Thymus (tissue), 11 donors: ENCODE results near the gene TCF7. TPM values are rescaled to one million over a fixed set of nuclear protein-coding genes. Genes with fewer than 3 reads are reported as not detected.
A peak's percentile ranks its signal among the peaks of the same experiment; 100 is the strongest.

ENCODE experiments used
- DNase-seq, 9 donors: peaks; one replicate each; pipeline ENCODE4 v3.0.0-alpha.2; 2013; ENCODE audit warnings: low spot score in 9 of 9, low read depth in 6 of 9, missing footprints in 1 of 9
- H3K27ac ChIP-seq, 2 donors: one replicate each; pipeline ENCODE4 v1.5.1; 2013; ENCODE audit warnings: control low read depth in 1 of 2, low read depth in 1 of 2, low read length in 1 of 2, mild to moderate bottlenecking in 1 of 2, moderate library complexity in 1 of 2
- H3K27me3 ChIP-seq, 2 donors: one replicate each; pipeline ENCODE4 v1.5.1; 2013; ENCODE audit warnings: low read length in 1 of 2; ENCODE audit not compliant: control insufficient read depth in 2 of 2, insufficient read depth in 1 of 2
- H3K36me3 ChIP-seq, 2 donors: one replicate each; pipeline ENCODE4 v1.5.1; 2013; ENCODE audit warnings: low read length in 1 of 2, mild to moderate bottlenecking in 1 of 2, moderate library complexity in 1 of 2; ENCODE audit not compliant: control insufficient read depth in 2 of 2, insufficient read depth in 2 of 2
- H3K4me1 ChIP-seq, 2 donors: one replicate each; pipeline ENCODE4 v1.5.1; 2013; ENCODE audit warnings: low read length in 2 of 2; ENCODE audit not compliant: control insufficient read depth in 2 of 2, insufficient read depth in 2 of 2
- H3K4me3 ChIP-seq, 2 donors: one replicate each; pipeline ENCODE4 v1.5.1; 2013; ENCODE audit warnings: low read length in 2 of 2, control low read depth in 1 of 2, mild to moderate bottlenecking in 1 of 2
- H3K9me3 ChIP-seq, 2 donors: one replicate each; pipeline ENCODE4 v1.5.1; 2013; ENCODE audit warnings: low read length in 1 of 2, mild to moderate bottlenecking in 1 of 2; ENCODE audit not compliant: control insufficient read depth in 2 of 2, insufficient read depth in 1 of 2
- WGBS: extraction: QIAGEN DNeasy Blood & Tissue Kit; methylation state at CpG from one replicate; pipeline ENCODE4 v1.1.7; 2013; 5-methylcytosine and 5-hydroxymethylcytosine counted together
- polyA plus RNA-seq: library from polyadenylated mRNA; stranded (reverse); fragments of 200-250 nt; gene quantifications from one replicate; pipeline ENCODE4 v1.2.3, GENCODE V29; 2013
- total RNA-seq: library from RNA; stranded (reverse); fragments of 120-200 nt; gene quantifications from one replicate; pipeline ENCODE4 v1.2.4, GENCODE V29; 2013
- donor health status: healthy.

The TCF7 gene
- total and polyA plus RNA-seq, 2 donors: 247 to 265 TPM

- Histone ChIP-seq H3K4me3 (no peak overlapping the region), H3K36me3 (peaks cover 0 to 15% of the 10 kb centered on the region in 2 donors), H3K9me3 (peaks cover 0 to under 1% of the 10 kb centered on the region in 2 donors), H3K27me3 (no peaks in the 10 kb centered on the region), H3K27ac (peak overlapping the region in 1 of 2 donors; percentile 86), H3K4me1 (peaks cover 66 to 89% of the 10 kb centered on the region in 2 donors)
- WGBS: 89% methylated on average over 6 of the region's 6 CpGs
- no peak for DNase-seq
These were observed 29.1 kb upstream of the TCF7 start for GRCh38 chr5:134085411-134085810.

- H3K4me3 ChIP-seq: peak overlapping the region in 1 of 2 donors; percentile 8
These were observed 28.1 kb upstream of the TCF7 start for GRCh38 chr5:134086225-134086942.

GRCh38 chr5:134086943-134087305 lies 27.6 kb upstream of the TCF7 start:
- no peaks in the 10 kb centered on the region for H3K9me3 ChIP-seq
- peak overlapping the region; percentile 86 to 91 for H3K27ac ChIP-seq
- H3K36me3 ChIP-seq: peaks cover 0 to 14% of the 10 kb centered on the region in 2 donors
- peak; percentile 83 to 97 (median 92) for DNase-seq
- H3K27me3 ChIP-seq: no peaks in the 10 kb centered on the region
- H3K4me3 ChIP-seq: peak overlapping the region in 1 of 2 donors; percentile 8
- WGBS: 4% methylated on average over 12 of the region's 12 CpGs
- peaks cover 76 to 92% of the 10 kb centered on the region in 2 donors for H3K4me1 ChIP-seq

More at GRCh38 chr5:134086225-134086942, 28.1 kb upstream of the TCF7 start:
- Histone ChIP-seq H3K27me3 (no peaks in the 10 kb centered on the region), H3K27ac (peak overlapping the region; percentile 65 to 86), H3K4me1 (peaks cover 72 to 91% of the 10 kb centered on the region in 2 donors), H3K9me3 (no peaks in the 10 kb centered on the region), H3K36me3 (peaks cover 0 to 14% of the 10 kb centered on the region in 2 donors)
- DNase-seq: peak in 3 of 9 donors; percentile 46 to 78 (median 54)
- WGBS: 14% methylated on average over 8 of the region's 8 CpGs

- H3K4me1 ChIP-seq: peaks cover 85 to 100% of the 10 kb centered on the region in 2 donors
- H3K27me3 ChIP-seq: no peaks in the 10 kb centered on the region
- no peak for DNase-seq
- peak overlapping the region; percentile 80 to 86 for H3K27ac ChIP-seq
- no peak overlapping the region for H3K4me3 ChIP-seq
- H3K9me3 ChIP-seq: no peaks in the 10 kb centered on the region
- H3K36me3 ChIP-seq: peaks cover 0 to 18% of the 10 kb centered on the region in 2 donors
These were observed 26.2 kb upstream of the TCF7 start for GRCh38 chr5:134088291-134088690.

- H3K27ac ChIP-seq: peak overlapping the region; percentile 58 to 86
- no peak for DNase-seq
- WGBS: 90% methylated on average over 5 of the region's 5 CpGs
- no peak overlapping the region for H3K4me3 ChIP-seq
- peaks cover 0 to 20% of the 10 kb centered on the region in 2 donors for H3K36me3 ChIP-seq
- H3K27me3 ChIP-seq: no peaks in the 10 kb centered on the region
- H3K4me1 ChIP-seq: peaks cover 85 to 100% of the 10 kb centered on the region in 2 donors
- no peaks in the 10 kb centered on the region for H3K9me3 ChIP-seq
These were observed 25.4 kb upstream of the TCF7 start for GRCh38 chr5:134088994-134089560.

- Histone ChIP-seq H3K4me3 (peak overlapping the region; percentile 7 to 25), H3K27ac (peak overlapping the region; percentile 87 to 96), H3K27me3 (no peaks in the 10 kb centered on the region), H3K36me3 (peaks cover 0 to 17% of the 10 kb centered on the region in 2 donors), H3K4me1 (peaks cover 87 to 100% of the 10 kb centered on the region in 2 donors), H3K9me3 (no peaks in the 10 kb centered on the region)
- DNase-seq: peak in 6 of 9 donors; percentile 81 to 94 (median 88)
- WGBS: 3% methylated on average over 5 of the region's 5 CpGs
These were observed 24.0 kb upstream of the TCF7 start for GRCh38 chr5:134090522-134090921.

- no peak for DNase-seq
- Histone ChIP-seq H3K4me3 (no peak overlapping the region), H3K27ac (peak overlapping the region; percentile 53 to 96), H3K36me3 (peaks cover 0 to 17% of the 10 kb centered on the region in 2 donors), H3K9me3 (peaks cover 0 to 2% of the 10 kb centered on the region in 2 donors), H3K27me3 (no peaks in the 10 kb centered on the region), H3K4me1 (peaks cover 84 to 100% of the 10 kb centered on the region in 2 donors)
- WGBS: 64% methylated on average over 6 of the region's 6 CpGs
These were observed 22.8 kb upstream of the TCF7 start for GRCh38 chr5:134091626-134092121.

- DNase-seq: peak in 1 of 9 donors; percentile 73
- H3K36me3 ChIP-seq: peaks cover 0 to 17% of the 10 kb centered on the region in 2 donors
- H3K4me3 ChIP-seq: no peak overlapping the region
- WGBS: 47% methylated on average over 1 of the region's 1 CpG
- H3K9me3 ChIP-seq: peaks cover 0 to 4% of the 10 kb centered on the region in 2 donors
- H3K4me1 ChIP-seq: peaks cover 83 to 100% of the 10 kb centered on the region in 2 donors
- H3K27ac ChIP-seq: peak overlapping the region in 1 of 2 donors; percentile 51
- no peaks in the 10 kb centered on the region for H3K27me3 ChIP-seq
These were observed 21.6 kb upstream of the TCF7 start for GRCh38 chr5:134092875-134093274.

- 98% methylated on average over 5 of the region's 5 CpGs for WGBS
- Histone ChIP-seq H3K9me3 (peaks cover 0 to 4% of the 10 kb centered on the region in 2 donors), H3K27ac (peak overlapping the region; percentile 37 to 51), H3K36me3 (peaks cover 0 to 19% of the 10 kb centered on the region in 2 donors), H3K4me3 (no peak overlapping the region), H3K27me3 (no peaks in the 10 kb centered on the region), H3K4me1 (peaks cover 79 to 99% of the 10 kb centered on the region in 2 donors)
- DNase-seq: no peak
These were observed 21.1 kb upstream of the TCF7 start for GRCh38 chr5:134093351-134093750.
